ENCODE results near the gene KCNMA1. TPM values are rescaled to one million over a fixed set of nuclear protein-coding genes. Genes with fewer than 3 reads are reported as not detected.
"Not testable (repeated sequence)": the region's sequence is repeated elsewhere in the genome, so short reads cannot be mapped to it uniquely, and the experiment has no call there.

Gene KCNMA1
- total RNA-seq, 1 donor from 2014 or later, result 20.6 TPM

DNA sequence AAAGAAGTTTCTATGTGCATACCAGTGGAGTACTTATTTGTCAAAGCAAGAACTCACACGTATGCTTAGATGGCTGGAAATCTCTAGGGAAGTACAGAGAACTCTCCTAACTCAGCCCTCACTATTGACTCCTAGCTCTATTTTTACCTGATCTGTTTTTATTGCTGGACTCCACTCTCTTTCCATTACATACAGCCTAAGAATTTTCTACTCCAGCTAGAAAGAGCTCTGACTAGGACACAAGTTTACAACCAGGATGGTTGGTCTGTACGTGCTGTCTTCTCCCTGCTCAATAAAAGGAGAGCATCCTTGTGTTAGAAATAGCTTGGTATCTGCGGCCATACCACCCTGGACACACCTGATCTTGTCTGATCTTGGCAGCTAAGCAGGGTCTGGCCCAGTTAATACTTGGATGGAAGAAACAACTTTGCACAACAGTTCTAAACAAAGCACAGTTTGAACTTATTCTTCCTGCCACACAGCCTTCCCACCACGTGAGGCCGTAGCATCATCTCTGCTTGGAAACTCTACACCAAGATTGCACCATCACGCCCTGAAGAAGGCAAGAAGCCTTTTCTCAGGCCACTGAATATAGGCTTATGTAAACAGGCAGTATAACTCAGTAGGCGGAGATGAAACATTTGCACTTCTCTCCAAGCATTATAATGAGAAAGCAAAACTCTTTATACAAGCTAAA lies 50.7 kb downstream of the KCNMA1 start:
- peak; percentile 47 for DNase-seq (ENCODE audit: low spot score)

GRCh38 chr10:77584938-77585337 lies 52.7 kb downstream of the KCNMA1 start:
- DNase-seq (ENCODE audit: low spot score), result peak; percentile 20

GRCh38 chr10:77583527-77583926 lies 54.1 kb downstream of the KCNMA1 start:
- no peak for DNase-seq (ENCODE audit: low spot score)

DNA sequence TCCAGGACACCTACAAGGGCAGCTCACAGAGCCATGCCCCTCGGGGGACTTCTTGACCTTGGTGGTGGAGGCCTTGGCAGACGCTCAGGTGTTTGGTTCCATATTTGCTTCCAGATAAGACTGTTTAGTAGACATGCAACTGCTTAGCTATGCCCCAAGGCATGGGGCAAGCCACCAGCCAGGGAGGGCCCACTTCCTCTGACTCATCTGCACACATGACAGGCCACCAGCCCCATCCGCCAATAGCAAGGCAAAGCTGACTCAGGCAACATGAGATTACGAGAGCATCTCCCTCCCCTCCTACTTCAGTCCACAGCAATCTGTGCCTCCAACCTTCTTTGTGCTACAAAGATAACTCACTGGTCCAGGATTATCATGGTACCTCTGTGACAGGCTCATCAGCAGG lies 54.9 kb downstream of the KCNMA1 start:
- no peak for DNase-seq (ENCODE audit: low spot score)

- DNase-seq (ENCODE audit: low spot score), result no peak
These were observed 55.9 kb downstream of the KCNMA1 start for GRCh38 chr10:77581738-77582137.

DNA sequence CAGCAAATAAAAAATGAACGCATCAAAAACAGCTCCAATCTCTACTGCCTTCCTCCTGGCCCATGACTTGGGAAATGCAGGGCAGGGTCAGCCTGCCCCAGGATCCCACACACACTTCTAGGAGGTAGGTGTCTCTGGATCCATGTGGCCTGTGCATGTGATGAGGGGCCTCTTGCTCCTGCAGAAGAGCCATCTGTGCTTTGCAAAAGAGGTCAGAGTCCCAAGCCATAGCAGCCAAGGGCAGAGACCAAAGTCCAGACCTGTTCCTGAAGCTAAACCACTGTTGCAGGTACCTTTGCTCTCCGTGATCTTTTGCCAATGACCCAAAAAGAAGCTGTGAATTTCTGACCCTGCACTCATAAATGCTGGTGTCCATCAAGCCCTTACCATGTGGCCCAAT lies 57.1 kb downstream of the KCNMA1 start:
- no peak for DNase-seq (ENCODE audit: low spot score)

DNA sequence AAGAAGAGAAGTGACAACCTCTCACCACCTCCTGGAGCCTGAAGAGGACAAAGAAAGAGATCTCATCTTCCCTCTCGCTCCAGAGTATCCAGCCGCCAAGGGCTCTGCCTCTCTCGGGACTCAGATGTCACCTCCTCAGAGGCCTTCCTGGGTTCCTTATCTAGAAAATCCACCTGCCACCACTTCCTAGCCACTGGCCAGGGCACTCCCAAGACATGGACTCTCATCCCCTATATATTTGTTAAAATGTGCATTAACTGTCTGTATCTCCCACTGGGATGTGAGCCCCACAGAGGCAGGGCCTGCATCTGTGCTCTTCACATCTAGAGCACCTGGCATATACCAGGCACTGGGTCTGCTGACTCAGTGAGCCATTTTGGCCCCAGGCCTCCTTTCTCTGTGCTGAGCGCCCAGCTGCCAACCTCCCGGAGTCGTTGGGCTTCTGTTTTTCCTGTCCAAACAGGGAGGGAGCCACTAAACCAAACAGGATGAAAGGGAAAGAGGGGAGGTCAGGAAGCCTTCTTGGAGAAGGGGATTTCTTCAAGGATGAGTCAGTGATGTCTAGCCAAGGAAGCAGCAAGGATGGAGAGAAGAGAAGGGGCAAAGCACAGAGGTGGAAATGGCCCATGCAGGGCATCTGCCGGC lies 58.9 kb downstream of the KCNMA1 start:
- DNase-seq (ENCODE audit: low spot score), result no peak

GRCh38 chr10:77577666-77578229 lies 59.9 kb downstream of the KCNMA1 start:
- DNase-seq (ENCODE audit: low spot score), result no peak

- no peak for DNase-seq (ENCODE audit: low spot score)
These were observed 61.1 kb downstream of the KCNMA1 start for GRCh38 chr10:77576444-77577032.

DNA sequence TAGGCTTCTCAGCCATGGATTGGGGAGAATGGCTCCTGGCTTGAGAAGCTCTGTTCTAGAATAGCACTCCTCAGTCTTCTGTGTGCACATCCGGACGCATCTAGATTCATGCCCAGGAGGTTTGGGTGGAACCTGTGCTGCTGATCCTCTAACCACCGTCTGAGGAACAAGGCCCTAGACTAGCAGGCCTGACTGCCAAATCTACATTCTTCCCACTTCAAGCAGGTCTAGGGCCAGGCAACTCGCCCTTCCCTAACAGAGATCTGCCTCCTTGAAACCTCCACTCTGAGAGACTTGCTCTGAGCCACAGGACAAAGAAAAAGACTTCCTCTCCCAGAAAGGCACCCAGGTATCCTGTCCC lies 61.6 kb downstream of the KCNMA1 start:
- DNase-seq (ENCODE audit: low spot score), result no peak

DNA sequence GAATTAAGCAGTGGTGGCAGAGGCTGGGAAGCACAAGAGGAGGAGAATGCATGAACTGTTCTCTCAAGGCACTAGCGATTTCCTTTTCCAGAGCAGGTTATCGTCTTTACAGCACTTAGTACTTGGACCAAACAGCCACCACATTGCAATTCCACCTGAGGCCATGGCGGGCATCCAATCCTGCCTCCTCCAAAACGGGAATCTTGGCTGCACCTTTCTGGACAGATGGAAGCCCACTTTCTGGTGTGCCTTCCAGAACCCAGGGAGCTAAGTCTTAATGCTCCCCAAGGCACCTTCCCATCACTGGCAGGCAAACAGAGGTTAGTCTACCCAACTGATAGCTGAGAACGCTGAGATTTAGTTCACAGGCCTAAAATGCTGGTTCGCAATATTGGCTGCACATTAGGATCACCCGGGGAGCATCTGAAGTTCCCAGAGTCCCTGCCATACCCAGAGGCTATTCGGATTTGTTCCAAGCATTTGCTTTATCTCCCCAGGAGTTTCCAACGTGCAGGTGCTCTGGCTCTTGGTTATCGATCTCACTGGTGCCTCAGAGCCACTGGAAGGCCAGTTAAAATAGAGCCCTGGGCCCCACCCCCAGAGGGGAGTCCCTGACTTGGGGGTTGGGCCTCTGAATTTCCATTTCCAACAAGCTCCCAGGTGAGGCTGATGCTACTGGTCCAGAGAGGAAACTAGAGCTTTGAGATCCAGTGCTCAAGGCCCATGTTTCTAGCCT lies 62.2 kb downstream of the KCNMA1 start:
- DNase-seq (ENCODE audit: low spot score), result no peak

DNA sequence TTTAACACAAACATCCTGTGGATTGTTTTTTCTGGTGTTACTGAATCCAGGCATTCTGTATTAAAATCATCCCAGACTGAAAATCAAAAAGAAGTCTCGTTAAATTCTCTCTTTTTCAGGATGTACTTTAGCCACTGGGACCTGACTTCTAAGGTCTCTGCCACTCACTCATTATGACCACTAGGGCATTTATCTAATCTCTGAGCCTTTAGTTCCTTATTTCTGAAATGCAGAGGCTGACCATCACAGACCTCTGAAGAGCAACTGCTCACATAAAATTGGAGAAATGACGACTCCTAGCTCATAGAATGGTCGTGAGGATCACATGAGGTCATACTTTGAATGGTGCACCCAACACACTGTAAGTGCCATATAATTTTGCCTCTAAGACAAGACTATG lies 63.2 kb downstream of the KCNMA1 start:
- no peak for DNase-seq (ENCODE audit: low spot score)

DNA sequence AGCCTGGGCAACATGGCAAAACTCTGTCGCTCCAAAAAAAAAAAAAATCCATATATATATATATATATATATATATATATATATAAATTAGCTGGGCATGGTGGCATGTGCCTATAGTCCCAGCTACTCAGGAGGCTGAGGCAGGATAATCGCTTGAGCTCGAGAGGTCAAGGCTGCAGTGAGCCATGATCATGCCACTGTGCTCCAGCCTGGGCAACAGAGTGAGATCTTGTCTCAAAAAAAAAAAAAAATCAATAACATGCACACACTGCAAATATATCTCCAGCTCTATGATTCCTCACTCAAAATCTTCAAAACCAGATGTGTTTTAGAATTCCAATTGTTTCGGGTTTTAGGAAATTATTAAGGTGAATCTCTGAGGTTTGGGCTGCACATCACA lies 65.1 kb downstream of the KCNMA1 start:
- DNase-seq (ENCODE audit: low spot score), result not testable (repeated sequence)

DNA sequence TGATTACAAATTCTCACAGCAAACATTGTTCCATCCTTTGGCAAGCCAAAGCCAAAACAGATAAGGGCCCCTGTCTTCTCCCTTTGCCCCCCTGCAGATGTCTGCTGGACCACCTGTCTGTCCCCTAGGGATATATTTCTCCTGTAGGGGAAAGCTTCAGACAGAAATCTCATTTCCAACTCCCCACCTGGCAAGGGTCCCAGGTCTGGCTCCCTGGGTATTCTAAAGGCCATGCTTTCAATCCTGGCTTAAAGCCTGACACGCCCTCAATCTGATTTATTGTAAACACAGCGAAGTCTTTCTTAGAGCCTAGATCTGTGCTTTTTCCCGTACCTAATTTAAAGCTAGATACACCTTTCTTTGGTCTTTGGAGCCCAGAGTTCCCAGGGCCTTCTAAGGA lies 66.1 kb downstream of the KCNMA1 start:
- no peak for DNase-seq (ENCODE audit: low spot score)

DNA sequence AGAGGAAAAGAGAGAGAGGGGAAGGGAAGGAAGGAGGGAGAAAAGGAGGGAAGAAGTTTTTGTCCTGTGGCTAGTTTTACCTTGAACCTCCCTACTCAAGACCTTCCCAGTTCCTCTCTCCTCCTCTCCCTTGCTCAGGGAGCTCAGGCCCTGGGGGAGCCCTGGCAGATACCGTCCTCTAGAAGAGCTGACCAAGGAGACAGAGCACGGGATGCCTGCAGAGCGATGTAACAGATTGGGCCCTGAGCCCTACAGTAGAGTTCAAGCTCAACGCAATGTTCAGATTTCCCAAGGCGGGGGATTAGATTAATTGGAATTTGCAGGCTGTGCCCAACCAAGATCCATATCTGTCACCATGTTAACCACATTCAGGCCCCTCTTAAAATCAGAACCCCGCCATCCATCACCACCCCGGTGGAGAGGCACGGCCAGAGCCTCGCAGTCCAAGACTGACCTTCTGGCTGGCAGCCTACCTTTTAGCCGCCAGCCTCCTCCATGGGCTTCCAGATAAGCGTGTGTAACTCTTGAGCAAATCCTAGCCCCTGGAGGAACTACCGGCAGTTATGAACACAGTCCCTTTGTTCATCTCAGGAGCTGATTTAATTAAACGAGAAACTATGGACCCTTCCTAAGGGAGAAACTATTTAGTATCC lies 70.6 kb downstream of the KCNMA1 start:
- no peak for DNase-seq (ENCODE audit: low spot score)

DNA sequence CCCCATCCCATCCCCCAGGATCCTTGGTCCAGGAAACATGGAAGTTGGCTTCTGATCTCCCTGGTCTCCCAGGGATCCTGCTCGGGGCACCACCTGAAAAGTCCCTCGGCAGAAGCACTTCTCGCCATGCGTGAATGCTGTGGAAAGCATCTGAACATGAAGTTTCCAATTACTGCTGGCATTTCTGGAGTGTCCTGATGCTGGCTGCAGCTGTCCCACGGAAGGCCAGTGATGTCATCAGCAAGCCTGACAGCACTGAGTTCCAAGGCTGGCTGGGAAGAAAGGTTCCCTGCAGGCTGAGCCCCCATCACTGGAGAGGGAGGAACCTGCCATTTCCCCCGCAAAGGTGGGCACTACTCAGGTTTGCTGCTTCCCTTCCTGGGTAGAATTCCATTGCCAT lies 71.4 kb downstream of the KCNMA1 start:
- no peak for DNase-seq (ENCODE audit: low spot score)

GRCh38 chr10:77565590-77566023 lies 72.0 kb downstream of the KCNMA1 start:
- no peak for DNase-seq (ENCODE audit: low spot score)

GRCh38 chr10:77564731-77565589 lies 72.6 kb downstream of the KCNMA1 start:
- DNase-seq (ENCODE audit: low spot score), result no peak

- DNase-seq (ENCODE audit: low spot score), result no peak
These were observed 73.9 kb downstream of the KCNMA1 start for GRCh38 chr10:77563638-77564270.

- DNase-seq (ENCODE audit: low spot score), result no peak
These were observed 74.9 kb downstream of the KCNMA1 start for GRCh38 chr10:77562742-77563141.

Measured in mesenteric fat pad (tissue), 1 donor.